Measurements from ENCODE around the gene OLFM1.
"Not testable (repeated sequence)": the region's sequence is repeated elsewhere in the genome, so short reads cannot be mapped to it uniquely, and the experiment has no call there.

The OLFM1 gene

GRCh38 chr9:135145312-135145711 is 57.8 kb downstream of the OLFM1 start:
- no peak overlapping the region for H3K4me3 ChIP-seq (ENCODE audit: control insufficient read depth, low read depth, low read length)
- TF ChIP-seq, protein P1, sequence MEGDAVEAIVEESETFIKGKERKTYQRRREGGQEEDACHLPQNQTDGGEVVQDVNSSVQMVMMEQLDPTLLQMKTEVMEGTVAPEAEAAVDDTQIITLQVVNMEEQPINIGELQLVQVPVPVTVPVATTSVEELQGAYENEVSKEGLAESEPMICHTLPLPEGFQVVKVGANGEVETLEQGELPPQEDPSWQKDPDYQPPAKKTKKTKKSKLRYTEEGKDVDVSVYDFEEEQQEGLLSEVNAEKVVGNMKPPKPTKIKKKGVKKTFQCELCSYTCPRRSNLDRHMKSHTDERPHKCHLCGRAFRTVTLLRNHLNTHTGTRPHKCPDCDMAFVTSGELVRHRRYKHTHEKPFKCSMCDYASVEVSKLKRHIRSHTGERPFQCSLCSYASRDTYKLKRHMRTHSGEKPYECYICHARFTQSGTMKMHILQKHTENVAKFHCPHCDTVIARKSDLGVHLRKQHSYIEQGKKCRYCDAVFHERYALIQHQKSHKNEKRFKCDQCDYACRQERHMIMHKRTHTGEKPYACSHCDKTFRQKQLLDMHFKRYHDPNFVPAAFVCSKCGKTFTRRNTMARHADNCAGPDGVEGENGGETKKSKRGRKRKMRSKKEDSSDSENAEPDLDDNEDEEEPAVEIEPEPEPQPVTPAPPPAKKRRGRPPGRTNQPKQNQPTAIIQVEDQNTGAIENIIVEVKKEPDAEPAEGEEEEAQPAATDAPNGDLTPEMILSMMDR (conservative IDR thresholded peaks at IDR 0.05; ENCODE audit: control insufficient read depth, insufficient read depth, low read depth, low read length) = no peak
- DNase-seq (ENCODE audit: low read depth) = no peak

DNA sequence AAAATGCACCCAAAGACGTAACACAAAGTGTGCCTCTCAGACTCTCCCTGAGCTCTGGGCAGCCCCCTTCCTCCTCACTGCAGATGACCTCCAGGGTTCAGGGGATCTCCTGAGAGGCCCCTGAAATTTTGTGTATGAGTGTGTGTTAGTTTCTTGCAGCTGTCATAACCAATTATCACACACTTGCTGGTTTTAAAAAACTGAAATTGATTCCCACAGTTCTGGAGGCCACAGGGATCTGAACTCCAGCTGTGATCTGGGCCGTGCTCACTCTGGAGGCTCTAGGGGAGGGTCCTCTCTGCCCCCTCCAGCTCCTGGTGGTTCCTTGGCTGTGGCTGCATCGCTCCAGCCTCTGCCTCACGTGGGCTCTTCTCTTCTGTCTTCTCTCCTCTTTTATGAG is 58.8 kb downstream of the OLFM1 start:
- TF ChIP-seq, protein P1 (conservative IDR thresholded peaks at IDR 0.05; ENCODE audit: control insufficient read depth, insufficient read depth, low read depth, low read length) = no peak
- no peak overlapping the region for H3K4me3 ChIP-seq (ENCODE audit: control insufficient read depth, low read depth, low read length)
- no peak for DNase-seq (ENCODE audit: low read depth)

- no peak for DNase-seq (ENCODE audit: low read depth)
- no peak overlapping the region for H3K4me3 ChIP-seq (ENCODE audit: control insufficient read depth, low read depth, low read length)
- TF ChIP-seq, protein P1 (conservative IDR thresholded peaks at IDR 0.05; ENCODE audit: control insufficient read depth, insufficient read depth, low read depth, low read length) = no peak
Measured at GRCh38 chr9:135146766-135147473, 59.5 kb downstream of the OLFM1 start.

GRCh38 chr9:135147474-135147805 is 60.0 kb downstream of the OLFM1 start:
- no peak overlapping the region for H3K4me3 ChIP-seq (ENCODE audit: control insufficient read depth, low read depth, low read length)
- DNase-seq (ENCODE audit: low read depth) = no peak
- TF ChIP-seq, protein P1 (conservative IDR thresholded peaks at IDR 0.05; ENCODE audit: control insufficient read depth, insufficient read depth, low read depth, low read length) = no peak

- TF ChIP-seq, protein P1 (conservative IDR thresholded peaks at IDR 0.05; ENCODE audit: control insufficient read depth, insufficient read depth, low read depth, low read length) = no peak
- no peak overlapping the region for H3K4me3 ChIP-seq (ENCODE audit: control insufficient read depth, low read depth, low read length)
- no peak for DNase-seq (ENCODE audit: low read depth)
Measured at GRCh38 chr9:135147938-135148337, 60.5 kb downstream of the OLFM1 start.

GRCh38 chr9:135148386-135148785 is 60.9 kb downstream of the OLFM1 start:
- TF ChIP-seq, protein P1 (conservative IDR thresholded peaks at IDR 0.05; ENCODE audit: control insufficient read depth, insufficient read depth, low read depth, low read length) = no peak
- no peak overlapping the region for H3K4me3 ChIP-seq (ENCODE audit: control insufficient read depth, low read depth, low read length)
- DNase-seq (ENCODE audit: low read depth) = no peak

DNA sequence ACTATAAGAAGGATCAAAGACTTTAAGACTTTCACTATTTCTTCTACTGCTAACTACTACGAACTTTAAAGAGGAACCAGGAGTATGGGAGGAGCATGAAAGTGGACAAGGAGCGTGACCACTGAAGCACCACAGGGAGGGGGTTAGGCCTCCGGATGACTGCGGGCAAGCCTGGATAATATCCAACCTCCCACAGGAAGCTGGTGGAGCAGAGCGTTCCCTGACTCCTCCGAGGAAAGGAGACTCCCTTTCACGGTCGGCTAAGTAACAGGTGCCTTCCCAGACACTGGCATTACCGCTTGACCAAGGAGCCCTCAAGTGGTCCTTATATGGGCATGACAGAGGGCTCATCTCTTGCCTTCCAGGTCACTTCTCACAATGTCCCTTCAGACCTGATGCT is 62.4 kb downstream of the OLFM1 start:
- not testable (repeated sequence) for H3K4me3 ChIP-seq (ENCODE audit: control insufficient read depth, low read depth, low read length); DNase-seq (ENCODE audit: low read depth)
